CD4-positive, alpha-beta T cell treated with Interleukin-12 subunit alpha and Interleukin-12 subunit beta, for 1 hour (primary cell): ENCODE measurements around the gene NAPB.

Experiments
- DNase-seq: peaks from one replicate; pipeline ENCODE4 v3.0.0-alpha.2; 2020

NAPB gene

DNA sequence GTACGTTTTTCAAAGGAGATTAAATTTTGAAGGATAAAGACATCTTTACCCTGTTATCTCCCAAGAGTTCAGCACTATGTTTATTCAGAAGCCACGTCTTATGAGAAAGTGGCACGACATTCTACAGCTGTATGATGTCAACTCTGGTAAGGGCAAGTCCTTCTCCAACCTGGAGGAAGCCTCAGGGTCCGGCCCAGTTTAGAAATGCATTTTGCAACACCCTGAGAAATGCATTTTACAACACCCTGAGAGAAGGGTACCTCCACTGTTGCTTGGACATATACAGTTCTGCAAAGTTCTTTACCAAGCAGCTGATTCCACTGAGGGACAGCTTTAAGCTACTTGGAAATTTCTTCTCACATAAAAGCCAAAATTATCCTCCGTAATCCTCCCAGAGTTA is 17.5 kb downstream of the NAPB start:
- DNase-seq: no peak

DNA sequence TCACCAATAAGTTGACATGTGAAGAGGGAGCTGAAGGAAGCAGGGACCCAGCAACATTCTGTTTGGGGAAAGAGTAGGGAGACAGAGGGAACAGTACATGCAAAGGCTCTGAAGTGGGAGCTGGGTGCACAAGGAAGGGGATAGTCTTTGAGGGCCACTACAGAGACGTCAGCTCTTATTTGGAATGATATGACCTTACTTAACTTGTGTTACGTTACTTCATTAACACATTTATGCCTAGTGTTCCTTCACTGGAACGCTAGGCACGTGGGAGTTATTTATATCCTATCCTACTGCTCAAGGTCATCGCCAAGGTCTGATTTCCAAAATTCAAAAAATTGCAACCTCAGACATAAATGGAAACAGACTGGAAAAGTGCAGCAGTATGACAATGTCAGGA is 20.2 kb downstream of the NAPB start:
- DNase-seq: no peak

DNA sequence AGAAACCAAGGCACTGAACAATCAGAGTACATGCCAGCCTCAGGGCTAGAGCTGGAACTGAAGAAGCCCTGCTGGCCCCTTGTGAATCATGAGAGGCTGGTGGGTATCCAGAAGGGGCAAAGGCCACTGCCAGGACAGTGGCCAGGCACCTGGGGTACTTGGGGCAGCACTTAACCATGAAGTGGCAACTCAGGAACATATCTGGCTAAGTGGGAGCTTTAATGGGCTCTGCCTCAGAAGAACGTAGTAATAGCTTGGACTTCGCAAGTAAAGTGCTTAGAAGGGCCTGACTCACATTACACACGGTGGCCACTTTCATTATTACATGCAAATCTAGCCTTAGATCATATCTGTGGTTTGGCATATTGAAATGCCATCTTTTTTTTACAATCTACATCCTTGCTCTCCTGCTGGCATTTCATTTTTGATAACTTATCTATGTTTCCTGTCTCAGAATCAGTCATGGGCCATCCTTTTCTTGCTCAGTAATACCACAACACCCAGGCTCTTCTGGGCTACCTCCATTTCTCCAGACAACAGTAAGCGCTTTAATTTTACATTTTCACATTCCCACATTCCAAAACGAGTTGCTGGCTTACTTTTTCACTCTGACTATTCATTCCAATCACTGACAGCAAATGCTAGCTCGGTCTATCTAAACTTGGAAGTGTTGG is 21.6 kb downstream of the NAPB start:
- DNase-seq: no peak

DNA sequence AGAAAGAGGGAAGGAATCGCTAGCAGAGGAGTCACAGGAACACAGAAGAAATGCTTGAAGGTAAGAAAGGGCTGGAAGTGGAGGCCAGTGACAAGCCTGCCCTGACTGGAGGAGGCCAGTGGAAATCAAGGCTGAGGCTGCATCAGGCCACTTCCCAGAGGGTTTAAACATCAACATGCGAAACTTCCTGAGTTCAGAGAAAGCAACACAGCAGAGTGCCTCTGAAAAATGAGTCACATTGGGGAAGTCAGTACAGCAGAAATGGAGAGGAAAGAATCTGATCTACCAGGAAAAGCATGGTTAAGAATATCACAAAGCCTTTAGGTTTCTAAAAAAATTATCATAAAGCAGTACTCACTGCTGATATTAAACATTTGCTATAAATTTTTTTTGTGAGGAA is 23.3 kb downstream of the NAPB start:
- no peak for DNase-seq

DNA sequence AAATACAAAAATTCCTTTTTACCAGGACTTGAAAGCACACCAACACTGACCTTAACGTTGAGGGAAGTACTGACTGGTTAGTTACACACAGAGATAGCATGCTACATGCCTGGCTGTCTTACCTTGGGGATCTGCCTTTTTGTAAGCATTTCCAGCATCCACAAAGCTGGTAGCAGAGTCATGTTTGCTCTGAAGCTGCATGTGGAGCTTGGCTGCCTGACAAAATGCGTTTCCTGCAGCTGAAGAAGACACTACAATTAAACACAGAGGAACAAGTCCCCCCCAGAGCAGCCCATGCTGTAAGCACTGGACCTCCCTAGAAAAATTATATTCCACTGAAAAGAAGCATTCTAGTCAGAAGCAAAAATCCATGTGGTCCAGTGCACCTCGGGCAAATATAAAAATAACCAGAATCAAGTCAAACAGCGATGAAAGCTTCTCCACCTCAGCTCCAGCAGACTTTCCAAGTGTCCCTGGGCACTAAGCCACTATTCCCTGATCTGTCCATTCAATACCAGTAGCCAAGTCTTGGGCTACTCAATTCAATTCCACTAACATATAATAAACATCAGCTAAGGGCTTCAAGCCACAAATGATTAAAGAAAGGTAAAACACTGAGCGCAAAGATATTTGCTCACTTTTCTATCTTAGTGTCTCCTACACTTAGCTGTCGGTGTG is 24.2 kb downstream of the NAPB start:
- DNase-seq: no peak

DNA sequence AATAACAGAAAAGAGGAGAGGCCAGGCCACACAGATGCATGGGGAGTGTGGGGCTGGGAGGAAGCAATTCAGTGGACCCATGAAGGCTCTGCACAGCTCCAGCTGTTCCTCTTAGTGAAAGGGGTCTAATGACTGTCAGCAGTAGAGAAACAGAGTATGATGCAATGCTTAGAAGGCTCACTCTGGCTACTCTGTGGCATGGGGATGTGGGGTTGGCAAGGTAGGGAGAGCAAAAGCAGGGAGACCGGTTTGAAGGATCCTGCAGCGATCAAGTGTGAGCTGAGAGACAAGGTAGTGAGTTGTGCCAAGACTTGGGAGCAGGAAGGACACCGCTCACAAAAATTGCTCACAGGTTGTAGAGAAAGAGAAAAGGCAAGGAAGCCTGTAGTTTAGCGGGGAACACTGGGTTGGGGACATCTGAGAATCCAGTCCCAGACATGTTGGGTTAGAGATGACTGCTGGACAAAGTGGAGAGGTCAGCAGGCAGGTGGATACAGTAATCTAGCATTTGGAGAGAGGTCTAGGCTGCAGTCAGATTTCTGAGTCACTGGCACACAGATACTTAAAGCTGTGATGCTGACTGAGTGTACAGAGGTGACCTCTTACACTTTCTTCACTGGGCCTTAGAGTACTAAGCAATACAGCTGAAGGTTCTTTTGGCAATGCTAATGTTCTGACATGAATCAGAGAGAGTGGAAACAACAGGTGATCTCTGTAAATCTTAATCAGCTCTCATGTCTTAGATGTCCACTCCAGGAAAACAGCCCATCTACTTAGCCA is 27.1 kb downstream of the NAPB start:
- no peak for DNase-seq

DNA sequence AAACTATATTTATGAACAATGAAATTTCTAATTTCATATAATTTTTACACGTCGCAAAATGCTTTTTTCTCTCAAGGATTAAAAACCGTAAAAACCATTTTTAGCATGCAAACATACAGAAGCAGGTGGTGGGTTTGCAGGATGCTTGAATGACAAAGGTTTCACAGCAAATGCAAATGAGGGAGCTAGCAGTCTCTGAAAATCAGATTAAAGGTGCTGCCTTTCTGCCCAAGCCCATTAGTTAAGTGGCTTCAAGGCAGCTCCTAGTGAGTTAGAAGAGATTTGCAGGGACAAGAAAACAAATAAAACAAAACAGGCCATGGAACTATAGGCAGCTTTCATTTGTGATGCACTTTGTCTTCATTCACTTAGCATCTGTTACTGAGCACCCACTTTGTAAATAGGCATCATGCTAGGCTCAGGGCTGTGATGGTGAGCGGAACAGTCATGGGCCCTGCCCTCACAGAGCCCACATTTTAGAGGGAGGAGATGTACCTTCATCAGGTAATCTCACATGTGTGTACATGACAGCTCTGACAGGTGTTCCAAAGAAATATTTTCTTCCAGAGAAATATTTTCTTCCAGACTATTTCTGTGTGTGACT is 29.5 kb downstream of the NAPB start:
- DNase-seq: no peak

DNA sequence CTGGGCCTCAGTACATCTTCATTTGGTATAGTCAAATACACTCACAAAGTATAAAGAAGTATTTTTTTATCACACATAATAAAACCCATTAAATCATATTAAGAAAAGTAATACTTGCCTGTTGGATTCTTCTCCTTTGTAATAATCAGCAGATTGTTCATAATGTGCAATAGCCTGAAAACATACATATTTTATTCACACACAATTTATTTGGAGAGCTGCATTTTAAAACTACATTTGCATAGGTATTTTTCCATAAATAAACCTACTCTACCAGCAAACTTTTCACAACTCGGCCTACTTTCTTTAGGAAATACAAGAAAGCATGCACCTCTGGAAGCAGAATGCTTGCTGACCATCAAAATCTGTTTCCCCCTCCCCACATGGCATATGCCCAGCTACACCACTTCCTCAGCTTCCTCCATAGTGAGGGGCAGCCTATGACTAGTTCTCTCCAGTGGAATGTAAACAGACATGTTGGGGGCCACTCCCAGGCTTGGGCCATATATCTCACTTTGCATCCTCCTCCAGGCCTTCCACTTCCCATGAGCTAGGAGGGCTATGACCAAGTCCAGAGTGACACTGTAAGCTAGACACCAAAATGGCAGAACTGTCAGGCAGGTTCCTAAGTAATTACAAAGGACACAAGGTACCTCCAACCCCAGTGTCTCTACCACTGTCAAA is 31.1 kb downstream of the NAPB start:
- no peak for DNase-seq

DNA sequence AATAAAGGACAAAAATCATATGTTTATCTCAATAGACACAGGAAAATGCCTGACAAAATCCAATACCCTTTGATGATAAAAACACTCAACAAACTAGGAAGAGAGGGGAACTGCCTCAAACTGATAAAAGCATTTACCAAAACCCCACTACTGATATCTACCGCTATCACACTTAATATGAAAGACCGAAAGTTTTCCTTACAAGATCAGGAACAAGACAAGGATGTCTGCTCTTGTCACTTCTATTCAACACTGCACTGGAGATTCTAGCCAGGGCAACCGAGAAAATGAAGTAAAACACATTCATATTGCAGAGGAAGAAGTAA is 34.2 kb downstream of the NAPB start:
- DNase-seq: no peak

DNA sequence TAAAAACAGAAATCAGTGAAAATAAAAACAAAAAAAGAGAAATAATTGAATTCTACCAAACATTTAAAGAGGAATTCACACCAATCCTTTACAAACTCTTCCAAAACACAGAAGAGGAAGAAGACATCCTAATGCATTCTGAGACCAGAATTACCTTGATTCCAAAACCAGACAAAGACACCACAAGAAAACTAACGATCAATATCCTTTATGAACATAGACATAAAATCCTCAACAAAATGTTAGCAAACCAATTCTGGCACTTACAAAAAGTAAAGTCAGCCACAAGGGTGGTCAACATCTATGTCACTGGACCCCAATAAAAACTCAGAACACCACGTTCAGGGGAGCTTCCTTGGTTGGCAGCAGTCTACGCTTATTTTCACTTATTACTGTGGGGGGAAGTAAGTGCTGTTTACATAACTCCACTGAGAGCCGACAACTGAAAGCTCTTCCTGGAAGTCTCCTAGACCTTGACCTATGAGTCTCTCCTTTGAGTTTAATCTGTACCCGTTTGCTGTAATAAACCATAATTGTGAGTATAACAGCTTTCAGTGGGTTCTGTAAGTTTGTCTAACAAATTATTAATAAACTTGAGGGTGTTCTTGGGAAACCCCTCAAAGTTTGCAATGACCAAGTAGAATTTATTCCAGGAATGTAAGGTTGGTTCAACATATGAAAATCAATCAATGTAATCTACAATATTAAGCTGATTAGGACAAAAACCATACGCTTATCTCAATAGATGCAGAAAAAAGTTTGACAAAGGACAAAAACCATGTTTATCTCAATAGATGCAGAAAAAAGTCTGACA is 34.8 kb downstream of the NAPB start:
- DNase-seq: no peak

DNA sequence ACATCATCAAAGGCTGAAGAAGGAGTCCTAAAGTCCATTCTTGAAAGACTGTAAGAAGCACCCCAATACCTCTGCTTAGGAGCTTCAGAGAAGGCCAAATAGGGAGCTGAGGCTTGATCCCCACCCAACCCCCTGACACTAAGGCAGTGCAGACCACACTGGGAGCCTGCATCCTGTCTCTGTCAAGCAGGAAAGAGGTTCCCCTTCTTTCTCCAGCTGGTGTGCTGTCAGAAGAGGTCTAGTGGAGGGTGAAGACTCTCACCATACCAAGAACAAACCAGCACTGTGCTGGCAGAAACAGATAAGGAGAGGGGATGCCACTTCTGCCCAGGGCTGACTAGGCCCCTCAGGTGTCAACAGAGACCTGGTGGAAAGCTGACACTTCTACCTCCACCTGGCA is 39.4 kb downstream of the NAPB start:
- no peak for DNase-seq

DNA sequence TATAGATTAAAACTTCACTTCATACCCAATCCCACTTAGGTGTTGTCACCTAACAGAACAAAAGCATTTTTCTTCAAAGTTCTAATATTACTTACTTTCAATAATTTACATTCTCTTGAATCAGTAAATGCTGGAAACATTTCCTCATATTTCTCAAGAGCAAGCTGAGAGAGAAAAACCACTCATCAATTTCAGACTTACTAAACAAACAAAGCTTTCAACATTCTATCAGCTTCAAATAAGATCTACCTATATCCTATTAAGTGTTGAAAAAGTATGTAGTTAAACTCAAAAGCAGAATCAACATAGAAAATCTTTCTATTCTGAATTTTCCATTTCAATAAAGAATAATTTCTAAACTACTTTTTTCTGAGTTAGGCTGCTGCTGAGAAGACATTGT is 41.5 kb downstream of the NAPB start:
- no peak for DNase-seq

DNA sequence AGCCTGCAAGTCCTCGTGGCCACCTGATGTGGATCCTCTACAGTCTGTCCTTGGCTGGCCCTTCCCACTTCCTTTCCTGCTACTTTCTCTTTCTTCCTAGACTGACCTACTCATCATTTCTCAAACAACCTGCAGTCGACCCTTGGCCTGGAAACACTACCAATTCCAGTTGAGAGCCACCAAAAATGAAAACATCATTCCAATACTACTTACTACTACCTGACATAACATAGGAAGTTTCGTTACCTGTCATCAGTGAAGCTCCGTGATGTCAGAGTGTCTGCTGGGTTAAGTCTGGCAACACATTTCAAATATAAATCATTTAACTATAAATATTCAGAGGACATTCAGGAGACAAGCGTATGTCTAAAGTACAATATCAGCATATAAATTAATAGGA is 45.5 kb downstream of the NAPB start:
- no peak for DNase-seq

DNA sequence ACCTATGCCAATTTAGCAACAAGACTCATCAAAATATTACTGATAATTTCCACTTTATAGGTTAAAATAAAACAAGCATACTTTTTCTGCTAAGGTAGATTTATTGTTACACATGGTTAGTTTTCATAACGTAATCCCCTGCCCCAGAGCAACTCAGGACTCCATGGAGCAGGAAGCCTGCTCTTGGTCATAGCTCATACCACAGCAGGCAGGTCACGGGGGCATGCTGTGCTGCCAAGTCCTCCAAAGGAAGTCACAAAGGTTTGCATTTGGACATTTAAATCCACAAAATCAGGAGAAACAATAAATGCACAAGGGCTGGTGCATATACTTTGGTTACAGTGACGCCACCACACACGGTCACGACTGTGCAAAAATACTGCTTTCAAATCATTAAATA is 46.8 kb downstream of the NAPB start:
- DNase-seq: no peak

DNA sequence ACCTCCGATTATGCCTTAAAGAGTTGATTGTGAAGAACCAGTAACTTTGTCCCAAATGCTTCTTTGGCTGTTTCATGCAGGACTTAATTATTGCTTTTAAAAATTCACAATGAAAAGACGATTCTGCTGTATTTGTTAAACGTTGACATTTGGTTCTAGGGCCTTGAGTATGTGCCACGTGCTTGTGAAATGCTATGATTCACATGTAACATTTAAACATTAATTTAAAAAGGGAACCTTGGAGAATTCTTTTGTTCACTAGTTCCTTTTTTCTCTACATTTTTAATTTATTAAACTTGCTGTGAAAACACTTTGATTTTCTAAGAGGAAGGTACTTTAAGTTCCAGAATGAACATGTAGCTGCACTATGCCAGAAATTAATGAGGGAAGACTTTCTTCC is 49.8 kb downstream of the NAPB start:
- DNase-seq: no peak

DNA sequence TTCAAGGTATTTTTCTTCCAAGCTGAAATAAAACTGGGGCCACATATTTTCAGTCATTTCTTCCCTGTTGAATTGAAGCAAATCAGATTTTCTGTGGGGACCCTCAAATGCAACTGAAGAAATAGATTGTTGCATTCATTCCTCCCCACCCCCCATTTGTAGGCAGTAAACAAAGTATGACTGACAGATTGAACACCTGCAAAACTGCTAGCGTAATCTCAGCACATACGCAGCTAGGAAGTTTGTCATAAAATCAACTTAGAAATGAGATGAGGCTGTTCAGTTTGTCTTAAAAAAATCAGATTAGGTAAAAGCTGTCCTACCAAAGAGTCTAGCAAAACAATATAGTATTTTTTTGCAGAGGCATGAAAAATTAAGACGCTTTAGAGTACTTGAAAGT is 50.4 kb downstream of the NAPB start:
- DNase-seq: no peak

DNA sequence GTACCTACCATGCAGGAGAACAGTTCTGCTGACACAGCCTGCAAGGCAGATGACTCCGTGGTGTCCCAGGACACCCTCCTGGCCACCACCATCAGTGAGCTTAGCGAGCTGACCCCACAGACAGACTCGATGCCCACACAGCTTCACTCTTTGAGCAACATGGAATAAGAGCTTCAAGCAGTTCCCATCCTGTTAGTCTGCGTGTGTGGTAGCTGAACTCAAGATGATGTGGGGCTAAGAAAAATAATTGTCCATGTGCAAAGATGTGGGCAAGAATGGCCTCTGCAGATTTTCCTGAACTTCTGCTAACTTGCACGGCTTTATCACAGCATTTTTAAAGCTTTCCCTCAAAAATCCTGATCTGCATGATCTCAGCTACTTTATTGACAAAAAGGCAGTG is 51.0 kb downstream of the NAPB start:
- DNase-seq: no peak

DNA sequence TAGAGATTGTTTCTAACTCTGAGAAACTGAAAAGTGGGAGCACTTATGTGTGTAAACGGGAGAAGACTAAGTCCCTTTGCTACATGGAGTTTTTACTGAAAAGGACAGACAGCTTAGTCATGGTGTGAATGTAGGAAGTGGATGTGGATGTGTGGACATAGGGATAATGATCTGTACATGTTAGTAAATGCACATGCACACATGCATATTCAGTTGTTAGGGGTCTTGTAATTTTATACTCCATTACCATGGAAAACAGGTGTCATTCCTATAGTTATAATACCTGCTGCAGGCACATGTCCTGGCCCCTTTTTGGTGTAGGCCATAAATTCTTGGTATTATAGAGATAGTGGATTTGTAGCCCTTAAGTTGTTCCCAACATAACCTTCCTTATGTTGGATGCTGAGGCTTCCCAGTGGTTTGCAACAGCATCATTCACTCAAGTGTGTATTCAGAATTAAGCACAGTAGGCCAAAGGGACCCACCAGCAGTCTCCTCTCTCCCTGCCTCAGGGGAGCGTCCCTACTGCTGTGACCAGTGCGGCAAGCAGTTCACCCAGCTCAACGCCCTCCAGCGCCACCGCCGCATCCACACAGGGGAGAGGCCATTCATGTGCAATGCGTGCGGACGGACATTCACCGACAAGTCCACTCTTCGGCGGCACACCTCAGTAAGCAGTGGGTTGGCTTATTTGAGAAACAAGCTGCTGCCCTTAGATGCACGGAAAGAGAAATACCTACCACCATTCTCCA is 52.0 kb downstream of the NAPB start:
- no peak for DNase-seq

DNA sequence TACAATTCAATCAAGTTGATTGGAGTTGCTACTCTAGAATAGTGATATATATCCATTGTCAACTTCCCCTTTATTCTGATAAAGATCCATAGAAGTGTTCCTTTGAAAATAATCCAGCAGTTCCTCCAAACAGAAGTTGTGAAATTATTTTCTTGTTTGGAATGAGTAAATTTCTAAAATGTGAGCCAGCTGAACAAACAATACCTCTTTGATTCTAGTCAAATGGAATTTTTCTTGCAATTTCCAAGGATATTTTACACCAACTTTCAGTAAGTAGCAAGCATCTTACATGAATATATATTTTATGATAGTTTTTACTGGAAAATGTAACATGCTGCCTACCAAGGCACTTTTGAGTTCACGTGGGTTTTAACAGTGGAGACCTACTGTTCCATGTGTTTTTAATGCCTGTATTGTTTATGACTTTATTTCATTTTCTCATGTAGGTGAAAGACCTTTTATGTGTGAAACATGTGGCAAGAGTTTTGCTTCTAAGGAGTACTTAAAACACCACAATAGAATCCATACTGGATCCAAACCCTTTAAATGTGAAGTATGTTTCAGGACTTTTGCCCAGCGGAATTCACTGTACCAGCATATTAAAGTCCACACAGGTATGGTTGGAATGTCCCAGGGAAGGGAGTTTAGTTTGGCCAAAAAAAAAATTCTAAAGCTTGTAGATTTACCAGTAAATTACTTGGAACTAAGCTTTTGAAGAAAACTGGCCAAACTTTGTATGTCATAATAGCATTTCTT is 52.8 kb downstream of the NAPB start:
- no peak for DNase-seq

DNA sequence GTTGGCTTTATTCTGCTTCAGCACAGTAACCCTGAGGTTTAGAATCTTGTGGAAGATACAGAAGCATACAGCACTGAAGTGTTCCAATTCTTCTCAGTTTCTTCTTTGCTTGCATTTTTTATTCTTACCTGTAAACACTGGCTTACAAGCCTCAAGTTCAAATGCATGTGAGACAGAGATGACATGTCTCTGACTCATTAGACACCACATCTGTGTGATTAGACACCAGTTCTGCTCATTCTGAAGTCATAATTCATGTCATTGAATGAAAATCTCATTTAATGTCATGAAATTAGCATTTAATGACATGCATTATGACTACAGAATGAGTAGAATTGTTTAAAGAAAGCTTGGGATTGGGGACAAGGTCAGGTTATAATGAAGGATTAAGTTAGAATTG is 53.5 kb downstream of the NAPB start:
- no peak for DNase-seq

DNA sequence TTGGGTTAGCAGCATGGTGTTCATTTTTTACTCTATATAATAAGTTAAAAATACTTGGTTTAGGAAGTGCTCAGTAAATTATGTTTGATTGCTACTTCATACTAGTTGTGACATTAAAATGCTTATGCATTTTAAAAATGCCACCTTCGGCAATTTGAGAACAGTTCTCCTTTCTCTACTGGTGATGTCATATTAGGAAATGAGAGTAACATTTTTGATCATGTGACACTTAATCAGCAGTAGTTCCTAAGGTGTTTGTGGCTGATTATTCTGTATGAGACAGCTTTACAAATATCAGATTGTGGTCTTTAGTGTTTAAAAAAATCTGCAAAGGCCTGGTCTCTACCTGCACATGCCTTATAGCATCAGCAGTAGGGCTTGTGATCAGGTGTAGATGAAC is 54.9 kb downstream of the NAPB start:
- DNase-seq: peak; percentile 34
